Amniotic stem cell (primary cell): Measurements from ENCODE around the gene EYA2.
"Not testable (repeated sequence)": the region's sequence is repeated elsewhere in the genome, so short reads cannot be mapped to it uniquely, and the experiment has no call there.

Experiments
- DNase-seq: peaks from one replicate; lab custom pipeline; 2025; lab: John Stamatoyannopoulos, UW

EYA2 gene

GRCh38 chr20:47175493-47175892 lies 280.9 kb downstream of the EYA2 start:
- no peak for DNase-seq

GRCh38 chr20:47176217-47176616 lies 281.6 kb downstream of the EYA2 start:
- DNase-seq = not testable (repeated sequence)

DNA sequence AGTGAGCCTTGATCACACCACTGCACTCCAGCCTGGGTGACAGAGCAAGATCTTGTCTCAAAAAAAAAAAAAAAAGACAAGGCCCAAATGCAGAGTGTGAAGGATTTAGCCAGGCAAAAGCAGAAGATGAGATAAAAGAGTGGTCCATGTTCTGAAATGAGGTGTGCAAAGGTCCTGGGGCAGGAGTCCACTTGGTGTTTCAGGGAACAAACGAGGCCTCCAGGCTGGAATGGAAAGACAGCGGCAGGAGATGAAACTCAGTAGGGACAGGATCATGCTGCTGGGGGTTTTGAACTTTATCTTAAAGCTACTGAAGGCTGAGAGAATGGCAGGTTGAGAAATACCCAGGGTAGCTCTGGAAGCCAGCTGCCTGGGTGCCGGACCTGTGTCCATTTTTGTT lies 283.6 kb downstream of the EYA2 start:
- DNase-seq = no peak

DNA sequence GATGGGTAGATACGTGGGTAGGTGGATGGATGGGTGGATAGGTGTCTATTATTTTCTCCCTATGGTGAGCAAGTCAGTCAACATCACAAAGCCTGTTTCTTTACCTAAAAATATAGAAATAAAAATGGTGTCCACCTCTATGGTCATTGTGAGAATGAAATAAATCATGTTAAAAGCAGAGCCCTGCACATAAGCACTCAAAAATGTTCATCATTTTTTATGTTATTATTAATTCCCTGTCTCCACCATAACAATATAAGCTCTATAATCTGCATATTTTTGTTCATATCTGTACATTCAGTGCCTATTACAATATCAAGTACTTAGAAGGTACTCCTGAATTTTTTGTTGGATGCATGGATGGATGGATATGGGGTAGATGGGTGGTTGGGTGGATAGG lies 284.2 kb downstream of the EYA2 start:
- no peak for DNase-seq

DNA sequence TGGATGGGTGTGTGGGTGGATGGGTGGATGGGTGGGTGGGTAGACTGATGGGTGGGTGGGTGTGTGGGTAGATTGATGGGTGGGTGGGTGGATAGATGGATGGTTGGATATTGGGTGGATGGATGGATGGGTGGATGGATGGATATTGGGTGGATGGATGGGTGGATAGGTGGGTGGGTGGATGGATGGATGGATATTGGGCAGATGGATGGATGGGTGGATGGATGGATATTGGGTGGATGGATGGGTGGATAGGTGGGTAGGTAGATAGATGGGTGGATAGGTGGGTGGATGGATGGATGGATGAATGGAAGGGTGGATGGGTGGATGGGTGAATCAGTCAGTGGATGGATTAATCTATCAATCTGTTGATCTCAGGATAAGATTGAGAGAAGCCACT lies 284.6 kb downstream of the EYA2 start:
- no peak for DNase-seq

DNA sequence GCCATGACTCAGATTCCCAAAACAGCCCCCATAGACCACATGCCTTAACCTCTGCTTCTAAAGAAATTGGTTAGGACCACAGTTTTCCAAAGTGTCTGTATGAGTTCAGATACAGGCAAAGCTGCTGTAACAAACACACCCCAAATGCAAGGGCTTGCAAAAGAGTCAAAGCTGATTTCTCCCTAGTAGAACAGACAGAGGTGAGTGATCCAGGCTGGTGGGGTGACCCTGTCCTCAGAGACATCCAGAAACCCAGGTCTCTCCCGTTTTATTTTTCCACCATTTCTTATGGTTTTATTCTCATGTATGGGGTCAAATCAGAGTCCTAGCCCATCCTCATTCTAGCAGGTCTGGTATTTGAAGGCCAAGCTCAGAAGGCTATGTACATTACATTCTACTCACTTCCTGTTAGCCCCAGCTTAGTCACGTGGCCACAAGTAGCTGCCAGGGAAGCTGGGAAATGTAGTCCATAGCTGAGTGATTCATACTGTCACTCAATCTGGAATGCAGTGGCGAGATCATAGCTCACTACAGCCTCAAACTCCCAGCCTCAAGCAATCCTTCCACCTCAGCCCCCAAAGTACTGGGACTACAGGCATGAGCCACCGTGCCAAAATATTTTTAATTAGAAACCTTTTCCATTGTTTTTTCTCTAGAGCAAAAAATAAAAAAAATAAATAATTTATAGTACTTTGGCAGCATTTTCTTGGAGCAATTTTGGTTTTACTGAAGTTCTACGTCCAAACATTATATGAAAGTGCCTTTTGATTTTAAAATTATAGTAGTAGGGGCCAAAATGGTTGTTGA lies 286.6 kb downstream of the EYA2 start:
- peak; percentile 54 for DNase-seq

DNA sequence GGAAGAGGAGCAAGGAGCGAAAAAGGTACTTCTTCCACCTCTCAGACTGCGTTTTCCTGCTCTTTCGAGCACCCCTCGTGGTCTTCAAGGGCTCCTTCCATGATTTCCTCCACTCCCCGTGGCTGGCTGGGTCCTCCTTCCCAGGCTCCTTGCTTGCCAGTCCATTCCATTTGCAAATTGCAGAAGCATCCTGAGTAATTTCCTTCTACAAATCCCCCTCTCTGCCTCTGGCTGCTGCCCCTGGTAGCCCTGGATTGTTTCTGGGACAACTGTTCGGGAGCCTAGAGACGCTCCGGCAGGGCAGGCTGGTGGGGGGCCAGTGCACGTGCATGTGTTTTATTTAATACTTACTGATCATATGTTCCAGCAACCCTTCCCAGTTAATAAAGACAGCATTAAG lies 288.7 kb downstream of the EYA2 start:
- DNase-seq = no peak

DNA sequence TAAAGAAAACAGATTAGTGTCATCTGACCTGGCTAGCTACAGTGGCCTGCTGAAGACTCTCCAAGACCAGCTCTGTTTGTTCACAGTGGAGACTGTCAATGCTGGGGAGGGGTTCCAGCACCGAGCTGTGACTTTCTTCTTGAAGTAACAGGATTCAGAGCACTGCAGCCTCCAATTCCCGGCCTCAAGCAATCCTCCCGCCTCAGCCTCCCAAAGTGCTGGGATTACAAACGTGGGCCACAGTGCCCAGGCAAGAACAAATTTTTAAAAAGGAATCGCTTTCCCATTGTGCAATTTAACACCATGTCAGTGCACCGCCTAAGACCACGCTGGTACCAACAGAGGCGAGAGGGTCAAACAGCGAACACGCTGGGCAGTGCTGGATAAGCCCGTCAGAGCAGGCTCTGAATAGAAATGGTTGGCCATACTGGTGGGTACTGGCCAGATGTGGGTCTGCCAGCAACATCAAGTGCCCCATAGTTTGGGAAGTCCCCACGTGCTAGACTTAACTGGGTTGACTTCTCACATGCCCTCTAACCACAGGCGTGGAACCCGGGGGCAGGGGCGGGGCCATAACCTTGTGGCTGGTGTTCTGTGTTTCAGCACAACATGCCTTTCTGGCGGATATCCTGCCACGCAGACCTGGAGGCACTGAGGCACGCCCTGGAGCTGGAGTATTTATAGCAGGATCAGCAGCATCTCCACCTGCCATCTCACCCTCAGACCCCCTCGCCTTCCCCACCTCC lies 293.0 kb downstream of the EYA2 start:
- DNase-seq = no peak

- no peak for DNase-seq
Observed at GRCh38 chr20:47188540-47188939, 293.9 kb downstream of the EYA2 start.

DNA sequence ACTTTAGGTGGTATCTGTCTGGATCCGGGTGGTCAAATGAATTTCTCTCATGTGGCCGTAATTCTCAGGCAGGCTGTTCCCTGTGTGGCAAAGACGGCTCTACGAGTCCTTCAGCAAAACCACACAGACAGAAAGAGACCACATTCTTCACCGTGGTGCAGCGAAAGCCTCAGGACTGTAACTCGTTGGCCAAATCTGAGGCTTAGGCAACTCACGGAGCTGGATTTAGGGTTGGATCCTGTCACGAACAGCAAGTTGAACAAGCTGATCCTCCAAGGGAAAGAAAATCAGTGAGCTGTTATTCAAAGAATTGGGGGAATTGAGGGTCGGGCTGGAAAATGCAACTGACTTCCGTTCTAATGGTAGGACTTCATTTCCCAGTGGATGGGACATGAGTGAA lies 294.4 kb downstream of the EYA2 start:
- no peak for DNase-seq

DNA sequence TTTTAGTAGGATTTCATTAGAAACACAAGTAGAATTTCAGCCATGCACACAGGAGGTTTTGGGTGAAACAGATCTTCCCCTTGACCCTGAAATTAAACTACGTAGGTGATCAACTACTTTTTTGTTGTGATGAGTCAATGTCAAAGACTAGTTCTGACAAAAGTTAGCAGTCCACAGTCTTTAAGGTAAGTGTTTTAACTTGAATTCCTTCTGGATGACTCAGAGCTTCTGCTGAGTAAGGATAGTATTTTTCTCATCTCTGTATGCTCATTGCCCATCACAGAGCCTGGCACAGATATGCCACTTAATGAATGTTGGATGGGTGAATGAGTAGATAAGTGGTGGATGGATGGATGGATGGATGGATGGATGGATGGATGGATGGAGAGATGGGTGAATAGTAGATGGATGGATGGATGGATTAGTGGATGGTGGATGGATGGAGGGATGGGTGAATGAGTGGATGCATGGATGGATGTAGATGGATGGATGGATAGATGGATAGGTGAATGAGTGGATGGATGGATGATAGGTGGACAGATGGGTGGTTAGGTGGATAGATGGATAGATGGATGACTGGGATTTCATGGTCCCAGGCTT lies 296.5 kb downstream of the EYA2 start:
- DNase-seq = no peak

DNA sequence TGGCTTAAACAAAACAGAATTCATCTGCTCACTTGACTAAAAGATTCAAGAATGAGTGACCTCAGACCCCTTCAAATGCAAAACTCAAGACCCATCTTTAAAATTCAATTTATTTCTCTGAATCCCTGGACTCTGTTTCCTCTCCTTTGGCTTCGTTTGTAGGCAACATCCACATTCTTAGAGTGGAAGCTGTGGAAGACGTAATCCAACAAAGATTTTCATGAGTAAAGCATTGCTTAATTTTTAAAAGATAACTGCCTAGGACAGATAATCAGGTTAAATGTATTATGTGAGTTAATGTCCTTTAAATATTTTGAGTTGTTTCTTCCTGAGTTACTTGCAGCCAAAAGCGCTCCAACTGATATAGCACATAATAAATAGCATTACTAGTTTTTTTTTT lies 297.3 kb downstream of the EYA2 start:
- DNase-seq = no peak

- no peak for DNase-seq
Observed at GRCh38 chr20:47195573-47195972, 300.9 kb downstream of the EYA2 start.

DNA sequence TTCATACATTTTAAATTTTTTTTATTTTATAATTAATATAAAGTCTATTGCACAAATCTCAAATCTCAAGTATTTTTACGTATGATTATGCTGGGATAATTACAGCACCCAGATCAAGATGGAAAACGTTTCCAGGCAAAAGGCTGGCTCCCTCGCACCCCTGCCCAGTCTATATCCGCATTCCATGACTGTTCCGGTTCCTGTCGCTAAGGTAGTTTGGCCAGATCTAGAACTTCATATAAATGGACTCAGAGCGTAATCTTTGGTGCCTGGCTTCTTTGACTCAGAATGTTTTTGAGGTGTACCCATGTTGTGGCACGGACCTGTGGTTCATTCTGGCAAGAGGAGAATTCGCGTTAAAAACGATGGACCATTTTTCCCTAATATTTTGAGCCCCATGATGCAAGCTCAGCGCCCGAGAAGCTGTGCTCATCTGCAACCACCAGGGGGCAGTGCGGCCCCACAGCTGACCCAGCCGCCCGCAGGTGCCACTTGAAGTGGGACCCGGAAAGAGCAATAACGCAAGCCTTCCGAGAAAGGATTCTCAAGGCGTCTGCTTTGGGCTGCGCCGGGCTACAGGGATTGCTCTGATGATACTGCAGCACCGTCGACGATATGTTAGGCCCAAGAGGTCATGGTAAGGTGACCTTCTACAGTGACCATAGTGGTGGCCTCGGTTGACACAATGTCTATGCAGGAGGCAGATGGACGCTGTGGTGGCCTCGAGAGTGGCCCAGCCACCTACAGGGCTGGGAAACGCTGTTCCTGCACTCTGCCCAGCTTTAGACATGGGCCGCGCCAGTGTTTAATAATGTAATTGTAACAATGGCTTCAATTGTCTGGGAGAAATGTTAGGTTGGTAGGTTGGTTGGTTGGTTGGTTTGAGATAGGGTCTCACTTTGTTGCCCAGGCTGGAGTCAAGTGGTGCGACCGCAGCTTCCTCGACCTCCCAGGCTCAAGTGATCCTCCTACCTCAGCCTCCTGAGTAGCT lies 301.7 kb downstream of the EYA2 start:
- peak; percentile 31 for DNase-seq

DNA sequence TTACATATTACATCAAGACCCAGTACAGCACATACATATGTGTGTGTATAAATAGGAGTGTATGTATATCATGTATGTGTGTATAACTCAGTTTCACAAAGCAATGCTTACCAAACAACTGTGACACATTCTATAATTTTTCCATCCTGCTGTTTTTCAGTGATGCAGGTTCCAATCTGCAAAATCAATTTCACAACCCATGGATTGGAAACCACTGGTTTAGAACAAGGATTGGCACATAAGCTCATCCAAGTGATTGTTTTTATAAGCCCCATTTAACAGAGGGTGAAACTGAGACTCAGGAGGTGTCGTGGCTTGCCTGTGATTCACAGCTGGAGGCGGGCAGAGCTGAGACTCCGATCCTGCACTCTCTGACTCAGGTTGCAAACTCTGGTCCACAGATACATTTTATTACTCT lies 303.6 kb downstream of the EYA2 start:
- DNase-seq = no peak

DNA sequence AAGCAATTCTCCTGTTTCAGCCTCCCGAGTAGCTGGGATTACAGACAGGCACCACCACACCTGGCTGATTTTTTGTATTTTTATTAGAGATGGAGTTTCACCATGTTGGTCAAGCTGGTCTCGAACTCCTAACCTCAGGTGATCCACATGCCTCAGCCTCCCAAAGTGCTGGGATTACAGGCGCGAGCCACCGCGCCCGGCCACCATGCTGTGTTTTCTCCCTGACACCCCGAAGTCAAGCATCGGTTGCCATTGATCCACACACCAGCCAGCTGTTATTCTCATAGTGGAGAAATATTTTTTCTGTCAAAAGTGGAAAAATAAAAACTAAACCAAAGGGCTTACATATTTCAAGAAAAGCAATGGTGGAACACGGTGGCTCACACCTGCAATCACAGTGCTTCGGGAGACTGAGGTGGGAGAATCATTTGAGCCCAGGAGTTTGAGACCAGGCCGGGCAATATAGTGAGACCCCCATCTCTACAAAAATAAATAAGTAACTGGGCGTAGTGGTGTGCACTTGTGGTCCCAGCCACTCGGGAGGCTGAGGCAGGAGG lies 304.4 kb downstream of the EYA2 start:
- DNase-seq = no peak

DNA sequence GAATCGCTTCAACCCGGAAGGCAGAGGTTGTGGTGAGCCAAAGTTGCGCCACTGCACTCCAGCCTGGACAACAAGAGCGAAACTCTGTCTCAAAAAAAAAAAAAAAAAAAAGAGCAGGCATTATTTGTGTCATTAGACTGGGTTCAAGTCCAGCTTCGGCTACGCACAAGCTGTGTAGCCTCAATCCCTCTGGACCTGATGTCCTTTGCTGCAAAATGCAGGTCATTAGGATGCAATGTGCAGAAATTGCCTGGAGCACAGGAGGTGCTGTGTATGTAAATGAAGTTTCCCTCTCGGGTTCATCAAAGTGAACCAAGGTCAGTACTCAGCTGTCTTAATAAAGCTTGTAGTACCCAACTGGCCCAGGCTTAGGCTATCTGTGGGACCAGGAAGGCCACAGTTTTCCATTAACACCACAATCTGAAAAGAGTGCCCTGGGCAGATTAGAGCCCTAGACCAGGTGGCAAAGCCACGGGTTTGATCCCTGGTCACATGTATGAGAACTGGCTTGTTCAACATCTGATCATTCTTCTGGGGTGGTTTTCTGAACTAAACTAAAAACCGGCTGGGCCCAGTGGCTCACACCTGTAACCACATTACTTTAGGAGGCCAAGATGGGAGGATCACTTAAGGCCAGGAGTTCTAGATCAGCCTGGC lies 306.6 kb downstream of the EYA2 start:
- DNase-seq = no peak

- DNase-seq = no peak
Observed at GRCh38 chr20:47202733-47203667, 308.4 kb downstream of the EYA2 start.

- DNase-seq = no peak
Observed at GRCh38 chr20:47204008-47204849, 309.6 kb downstream of the EYA2 start.
